GM08714 (cell line): ENCODE results near the gene NAT10.

Source experiments
- H3K4me3 ChIP-seq: fragments of 200-500 bp; sonication (Bioruptor generic); 2 replicates; pipeline ENCODE4 v1.5.1; 2014; ENCODE audit warnings: mild to moderate bottlenecking, low read length, inconsistent platforms
- ZNF274 ChIP-seq: IDR thresholded peaks from 2 replicates; pipeline ENCODE4 v1.6.1; 2012; ENCODE audit warnings: mild to moderate bottlenecking, low read depth, low read length

Gene NAT10

GRCh38 chr11:34132261-34132965, 27.0 kb downstream of the NAT10 start:
- no peak for TF ChIP-seq ZNF274
- H3K4me3 ChIP-seq: no peak overlapping the region

- H3K4me3 ChIP-seq: no peak overlapping the region
Observed at GRCh38 chr11:34134765-34135164, 29.3 kb downstream of the NAT10 start.

GRCh38 chr11:34135439-34135838, 30.0 kb downstream of the NAT10 start:
- TF ChIP-seq ZNF274: no peak
- H3K4me3 ChIP-seq: no peak overlapping the region

More at GRCh38 chr11:34134765-34135164, 29.3 kb downstream of the NAT10 start:
- no peak for TF ChIP-seq ZNF274

GRCh38 chr11:34136420-34136819, 31.0 kb downstream of the NAT10 start:
- H3K4me3 ChIP-seq: no peak overlapping the region
- TF ChIP-seq ZNF274: no peak

- no peak overlapping the region for H3K4me3 ChIP-seq
- no peak for TF ChIP-seq ZNF274
Observed at GRCh38 chr11:34139346-34139745, 33.9 kb downstream of the NAT10 start.

- no peak for TF ChIP-seq ZNF274
- no peak overlapping the region for H3K4me3 ChIP-seq
Observed at GRCh38 chr11:34140149-34140548, 34.7 kb downstream of the NAT10 start.

GRCh38 chr11:34143048-34143447, 37.6 kb downstream of the NAT10 start:
- no peak for TF ChIP-seq ZNF274
- no peak overlapping the region for H3K4me3 ChIP-seq

- TF ChIP-seq ZNF274: no peak
- no peak overlapping the region for H3K4me3 ChIP-seq
Observed at GRCh38 chr11:34145073-34145472, 39.6 kb downstream of the NAT10 start.

- TF ChIP-seq ZNF274: no peak
- no peak overlapping the region; the same call in 1 of the 2 replicates for H3K4me3 ChIP-seq
Observed at GRCh38 chr11:34145847-34146381, 40.5 kb downstream of the NAT10 start.

- no peak for TF ChIP-seq ZNF274
- H3K4me3 ChIP-seq: no peak overlapping the region
Observed at GRCh38 chr11:34146411-34146810, 41.0 kb downstream of the NAT10 start.

GRCh38 chr11:34146866-34147265, 41.4 kb downstream of the NAT10 start:
- H3K4me3 ChIP-seq: no peak overlapping the region
- TF ChIP-seq ZNF274: no peak

GRCh38 chr11:34147581-34147980, 42.2 kb downstream of the NAT10 start:
- no peak for TF ChIP-seq ZNF274
- H3K4me3 ChIP-seq: no peak overlapping the region

GRCh38 chr11:34148504-34149165, 43.2 kb downstream of the NAT10 start:
- TF ChIP-seq ZNF274: no peak
- no peak overlapping the region for H3K4me3 ChIP-seq

GRCh38 chr11:34149274-34149673, 43.8 kb downstream of the NAT10 start:
- no peak overlapping the region for H3K4me3 ChIP-seq
- no peak for TF ChIP-seq ZNF274

- H3K4me3 ChIP-seq: no peak overlapping the region
- no peak for TF ChIP-seq ZNF274
Observed at GRCh38 chr11:34149786-34150185, 44.4 kb downstream of the NAT10 start.

GRCh38 chr11:34150494-34151151, 45.2 kb downstream of the NAT10 start:
- TF ChIP-seq ZNF274: no peak
- no peak overlapping the region for H3K4me3 ChIP-seq
